Stimulated activated CD4-positive, alpha-beta T cell treated with anti-CD3 and anti-CD28 coated beads, Interleukin-4, amount 100 ng/mL, for 1 hour (primary cell): ENCODE measurements around the gene RAB3GAP2.
"Not testable (repeated sequence)": the region's sequence is repeated elsewhere in the genome, so short reads cannot be mapped to it uniquely, and the experiment has no call there.

Experiments used
- DNase-seq: peaks from one replicate; pipeline ENCODE4 v3.0.0-alpha.2; 2020

Gene RAB3GAP2

GRCh38 chr1:220229771-220230170 is 42.5 kb downstream of the RAB3GAP2 start:
- DNase-seq = no peak

- DNase-seq = no peak
These were observed 44.9 kb downstream of the RAB3GAP2 start for GRCh38 chr1:220227393-220227792.

GRCh38 chr1:220226752-220227151 is 45.5 kb downstream of the RAB3GAP2 start:
- DNase-seq = no peak

GRCh38 chr1:220225957-220226356 is 46.3 kb downstream of the RAB3GAP2 start:
- no peak for DNase-seq

- DNase-seq = no peak
These were observed 47.6 kb downstream of the RAB3GAP2 start for GRCh38 chr1:220224611-220225124.

GRCh38 chr1:220224033-220224432 is 48.2 kb downstream of the RAB3GAP2 start:
- DNase-seq = no peak

GRCh38 chr1:220222939-220223338 is 49.3 kb downstream of the RAB3GAP2 start:
- DNase-seq = no peak

GRCh38 chr1:220221670-220222069 is 50.6 kb downstream of the RAB3GAP2 start:
- DNase-seq = no peak

GRCh38 chr1:220221269-220221668 is 51.0 kb downstream of the RAB3GAP2 start:
- no peak for DNase-seq

- DNase-seq = not testable (repeated sequence)
These were observed 51.6 kb downstream of the RAB3GAP2 start for GRCh38 chr1:220220699-220221040.

- DNase-seq = no peak
These were observed 52.2 kb downstream of the RAB3GAP2 start for GRCh38 chr1:220219865-220220698.

- no peak for DNase-seq
These were observed 53.2 kb downstream of the RAB3GAP2 start for GRCh38 chr1:220219136-220219442.

GRCh38 chr1:220218397-220219135 is 53.7 kb downstream of the RAB3GAP2 start:
- DNase-seq = peak; percentile 42

GRCh38 chr1:220217383-220217988 is 54.8 kb downstream of the RAB3GAP2 start:
- no peak for DNase-seq

- no peak for DNase-seq
These were observed 58.8 kb downstream of the RAB3GAP2 start for GRCh38 chr1:220213382-220213983.

- DNase-seq = no peak
These were observed 64.8 kb downstream of the RAB3GAP2 start for GRCh38 chr1:220207411-220207810.

GRCh38 chr1:220204758-220205157 is 67.5 kb downstream of the RAB3GAP2 start:
- DNase-seq = not testable (repeated sequence)

GRCh38 chr1:220203816-220204215 is 68.4 kb downstream of the RAB3GAP2 start:
- DNase-seq = no peak

- DNase-seq = no peak
These were observed 73.9 kb downstream of the RAB3GAP2 start for GRCh38 chr1:220198186-220199005.

GRCh38 chr1:220195701-220196100 is 76.6 kb downstream of the RAB3GAP2 start:
- DNase-seq = no peak

GRCh38 chr1:220189750-220190347 is 82.4 kb downstream of the RAB3GAP2 start:
- no peak for DNase-seq

GRCh38 chr1:220188538-220188937 is 83.7 kb downstream of the RAB3GAP2 start:
- DNase-seq = no peak
